ENCODE data around the gene IFT27.

The IFT27 gene

GRCh38 chr22:36796552-36797175 lies 20.7 kb upstream of the IFT27 start:
- no peak for DNase-seq

- no peak for DNase-seq
Measured at GRCh38 chr22:36795633-36796032, 19.7 kb upstream of the IFT27 start.

GRCh38 chr22:36790648-36791047 lies 14.7 kb upstream of the IFT27 start:
- DNase-seq = no peak

GRCh38 chr22:36787204-36787988 lies 11.5 kb upstream of the IFT27 start:
- no peak for DNase-seq

GRCh38 chr22:36783743-36784142 lies 7.8 kb upstream of the IFT27 start:
- no peak for DNase-seq

DNA sequence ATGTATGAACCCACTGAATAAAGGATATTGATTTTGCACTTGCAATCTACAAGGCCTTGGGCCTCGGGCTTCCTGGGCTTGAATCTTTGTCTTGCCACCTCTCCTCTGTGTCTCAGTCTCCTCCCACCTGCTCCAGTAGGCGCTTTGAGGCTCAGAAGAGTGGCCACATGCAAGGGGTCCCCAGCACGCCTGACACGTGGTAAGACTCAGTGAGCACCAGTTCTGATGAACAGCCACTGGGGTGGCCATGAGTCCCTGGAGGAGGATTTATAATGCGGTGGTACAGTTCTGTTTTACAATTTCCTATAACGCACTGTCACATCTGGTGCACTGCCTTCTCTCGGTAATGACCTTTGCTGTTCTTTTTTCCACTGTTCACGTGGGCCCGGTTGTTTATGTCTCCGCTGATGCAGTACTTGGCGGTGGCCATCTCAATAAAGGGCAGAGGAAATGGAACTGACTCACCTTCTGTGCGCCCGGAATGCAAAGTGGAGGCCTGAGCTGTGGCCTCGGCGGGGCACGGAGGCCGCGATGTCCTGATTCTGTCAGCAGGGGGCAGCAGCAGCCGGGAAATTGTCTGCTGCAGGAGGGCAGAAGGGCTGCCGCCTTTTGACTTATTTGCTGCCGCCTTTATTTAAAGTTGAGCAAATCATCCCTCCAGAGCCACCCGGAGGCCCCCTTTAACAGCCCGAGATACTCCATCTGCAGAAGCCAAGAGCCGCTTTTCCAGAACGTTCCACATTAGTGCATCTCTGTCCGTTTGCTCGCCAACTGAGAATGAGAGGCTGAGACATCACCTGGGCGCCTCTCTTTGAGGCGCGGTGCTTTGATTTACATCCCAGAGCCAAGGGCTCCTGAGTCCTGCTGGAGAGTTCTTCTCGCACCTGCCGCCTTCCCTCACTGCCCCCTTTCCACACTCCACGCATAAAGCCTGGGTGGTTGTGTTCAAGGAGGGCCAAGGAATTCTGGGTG lies 6.0 kb upstream of the IFT27 start:
- DNase-seq = peak; percentile 37

DNA sequence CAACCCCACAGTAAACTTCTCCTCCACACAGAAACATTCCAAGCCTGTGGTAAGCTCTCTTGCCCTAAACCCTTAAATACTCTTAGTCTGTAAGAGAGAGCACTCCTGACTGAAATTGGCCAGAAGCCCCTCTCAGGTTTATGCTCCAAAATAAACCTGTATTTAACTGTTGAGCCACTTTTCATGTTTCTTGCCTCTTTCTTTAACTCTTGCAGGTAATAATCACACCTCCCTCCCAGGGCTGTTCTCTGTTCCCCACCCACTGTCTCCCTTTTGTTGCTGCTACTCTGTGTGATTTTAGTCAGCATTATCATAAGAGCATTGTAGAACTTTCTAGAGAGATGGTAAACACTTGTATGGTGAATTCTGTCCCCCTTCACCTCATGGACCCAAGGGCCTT lies 2.1 kb upstream of the IFT27 start:
- no peak for DNase-seq

GRCh38 chr22:36776722-36777121 lies 803 bp upstream of the IFT27 start:
- no peak for DNase-seq

DNA sequence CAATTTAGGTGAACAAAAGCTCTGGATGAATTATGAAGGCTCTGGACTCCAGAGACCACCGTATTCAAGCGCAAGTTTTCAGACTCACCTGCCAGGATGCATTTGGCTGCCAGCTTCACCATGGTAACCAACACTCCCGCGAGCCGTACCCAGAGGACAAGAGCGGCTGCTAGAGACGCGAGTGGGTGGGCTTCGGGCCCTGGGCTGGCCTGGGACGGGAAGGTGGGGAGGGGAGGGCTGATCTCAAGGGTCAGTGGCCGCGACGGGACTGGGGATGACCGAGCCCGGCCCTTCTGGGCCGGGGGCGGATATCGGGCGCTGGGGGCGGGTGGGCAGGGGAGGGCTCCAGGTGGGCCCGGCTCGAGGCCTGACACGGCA lies 344 bp downstream of the IFT27 start:
- peak; percentile 19 for DNase-seq

DNA sequence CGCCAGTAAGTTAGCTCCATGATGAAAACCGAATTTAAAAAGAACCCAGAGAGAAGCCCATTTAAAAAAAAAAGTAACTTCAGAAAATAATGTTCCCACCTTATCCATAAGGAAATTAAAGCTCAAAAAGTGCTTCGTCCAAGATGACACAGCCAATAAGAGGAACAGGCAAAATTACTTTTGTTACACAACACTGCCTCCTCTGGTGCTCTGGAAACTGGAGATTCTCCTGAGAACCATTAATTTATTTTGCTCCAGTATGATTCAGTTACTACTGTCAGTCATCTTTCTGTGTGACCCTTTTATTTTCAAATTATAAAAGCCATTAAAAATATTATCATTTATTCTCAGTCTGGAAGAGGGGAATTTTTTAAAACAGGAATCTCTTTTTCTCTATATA lies 2.0 kb downstream of the IFT27 start:
- peak; percentile 41 for DNase-seq

DNA sequence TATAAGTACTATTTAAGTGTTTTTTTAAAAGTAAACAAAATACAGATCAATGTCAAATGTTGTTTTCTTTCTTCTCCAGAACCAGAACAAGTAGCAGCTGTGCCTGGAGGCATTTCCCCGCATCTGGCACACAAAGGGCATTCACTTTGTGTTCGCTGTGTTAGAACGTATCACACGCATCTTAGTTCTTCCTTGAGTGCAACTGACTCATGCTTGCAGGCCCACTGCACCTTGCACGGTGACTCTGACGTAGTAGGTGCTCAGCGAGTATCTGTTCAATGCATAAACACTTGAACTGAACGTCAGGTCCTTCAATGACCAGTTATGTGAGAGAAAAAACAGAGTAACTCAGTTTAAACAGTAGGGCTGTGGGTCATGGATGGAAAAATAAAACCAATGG lies 3.5 kb downstream of the IFT27 start:
- DNase-seq = no peak

DNA sequence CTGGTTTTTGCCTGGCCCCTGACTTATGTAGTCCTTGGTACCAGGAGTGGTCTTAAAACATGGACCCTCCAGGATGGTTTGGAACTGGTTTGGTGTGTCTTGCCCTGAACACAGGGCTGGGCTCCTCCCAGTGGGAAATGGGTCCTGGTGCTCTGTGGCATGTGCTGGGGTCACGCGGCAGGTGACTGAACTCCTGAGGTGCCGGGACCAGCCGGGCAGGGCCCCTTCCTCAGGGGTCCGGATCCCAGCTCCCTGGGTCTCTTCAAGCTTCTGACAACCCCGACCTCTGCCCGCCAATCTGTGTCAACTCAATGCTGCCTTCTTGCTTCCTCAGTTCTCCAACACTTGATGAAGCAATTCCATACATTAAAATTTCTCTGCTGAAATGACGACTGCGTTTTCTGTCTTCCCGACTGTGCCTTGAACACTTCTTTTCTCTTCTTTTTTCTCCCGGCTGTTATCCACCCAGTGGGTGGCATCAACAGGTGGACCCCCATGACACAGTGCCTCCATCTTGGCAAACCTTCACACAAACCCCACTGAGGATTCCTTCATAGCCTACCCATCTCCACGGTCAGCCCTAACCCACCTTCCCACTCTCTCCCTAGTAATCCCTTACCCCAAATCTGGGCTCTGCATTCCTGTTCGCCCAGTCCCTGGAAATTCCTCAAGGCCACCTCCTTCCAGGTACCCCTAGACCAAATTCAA lies 4.4 kb downstream of the IFT27 start:
- no peak for DNase-seq

- DNase-seq = no peak
Measured at GRCh38 chr22:36770513-36771231, 5.2 kb downstream of the IFT27 start.

DNA sequence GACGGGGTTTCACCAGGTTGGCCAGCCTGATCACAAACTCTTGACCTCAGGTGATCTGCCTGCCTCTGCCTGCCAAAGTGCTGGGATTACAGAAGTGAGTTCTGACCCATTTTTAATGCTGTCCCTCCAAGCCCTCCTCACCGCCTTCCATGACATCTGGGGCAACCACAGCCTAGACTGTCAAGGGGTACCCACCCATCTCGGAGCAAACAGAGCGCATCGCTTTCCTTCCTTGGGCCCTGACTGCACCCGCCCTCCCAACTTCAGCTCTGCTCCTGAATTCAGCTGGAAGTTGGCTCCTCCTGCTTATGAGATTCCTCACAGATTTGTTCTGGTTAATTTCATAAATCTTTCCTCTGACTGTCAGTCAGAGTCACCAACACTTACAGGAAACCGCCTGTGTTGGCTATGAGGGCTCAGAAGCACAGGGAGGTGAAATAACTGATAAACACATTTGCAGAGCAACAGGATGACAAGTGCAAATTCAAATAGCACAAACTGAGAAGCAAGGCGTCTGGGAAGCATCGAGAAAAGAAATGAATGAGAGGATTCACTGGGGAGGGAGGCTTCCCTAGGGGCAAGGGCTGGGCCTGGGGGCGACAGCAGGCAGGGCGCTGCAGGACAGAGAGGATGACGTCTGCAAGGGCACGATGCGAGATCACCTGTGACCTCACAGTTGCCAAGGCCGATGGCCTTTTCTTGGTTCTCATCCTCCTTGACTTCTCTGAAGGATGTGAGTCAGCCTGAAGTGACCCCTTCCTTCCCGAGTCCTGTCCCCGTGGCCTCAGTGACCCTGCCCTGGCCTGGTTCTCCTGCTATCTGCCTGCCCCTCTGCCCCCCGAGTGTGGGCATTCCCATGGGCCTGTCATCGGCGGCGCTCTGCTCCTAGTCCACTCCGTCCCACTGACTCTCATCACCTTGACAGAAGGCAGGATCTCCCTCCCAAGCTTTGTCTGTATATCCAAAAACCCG lies 6.1 kb downstream of the IFT27 start:
- no peak for DNase-seq

DNA sequence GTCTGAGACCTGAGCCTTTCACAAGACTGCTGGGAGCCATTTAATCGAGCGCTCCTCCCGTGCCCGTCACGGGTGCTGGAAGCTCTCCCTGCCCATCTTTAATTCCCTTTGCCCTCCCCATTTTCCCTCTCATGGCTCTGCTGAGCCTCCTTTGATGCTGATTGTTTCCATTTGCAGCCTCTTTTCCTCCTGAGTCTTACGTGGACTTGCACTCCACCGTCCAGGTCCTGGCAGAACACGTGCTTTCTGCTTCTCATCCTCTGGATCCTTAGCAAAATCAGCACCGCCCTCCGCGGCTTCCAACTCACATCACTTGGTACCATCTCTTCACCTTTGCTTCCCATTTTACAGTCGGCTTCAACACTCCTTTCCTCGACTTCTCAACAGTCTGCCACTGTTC lies 7.3 kb downstream of the IFT27 start:
- no peak for DNase-seq

DNA sequence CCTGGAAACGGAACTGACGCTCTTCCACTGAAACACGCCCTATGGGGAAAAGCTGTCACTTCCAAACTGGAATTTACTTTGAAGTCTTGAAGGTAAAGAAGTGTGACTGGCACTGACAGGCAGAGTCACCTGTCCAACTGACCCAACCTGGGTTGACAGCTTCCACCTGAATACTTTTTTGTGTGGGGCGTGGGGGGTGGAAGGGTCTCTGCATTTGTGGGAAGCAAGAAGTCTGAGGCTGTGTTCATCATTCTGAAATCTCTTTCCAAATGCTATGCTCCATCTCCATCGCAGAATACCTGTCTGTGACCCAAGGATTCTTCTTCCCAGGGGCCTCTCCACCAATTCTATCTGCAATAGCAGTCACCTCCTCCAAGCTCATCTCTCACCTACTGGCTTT lies 7.8 kb downstream of the IFT27 start:
- no peak for DNase-seq

DNA sequence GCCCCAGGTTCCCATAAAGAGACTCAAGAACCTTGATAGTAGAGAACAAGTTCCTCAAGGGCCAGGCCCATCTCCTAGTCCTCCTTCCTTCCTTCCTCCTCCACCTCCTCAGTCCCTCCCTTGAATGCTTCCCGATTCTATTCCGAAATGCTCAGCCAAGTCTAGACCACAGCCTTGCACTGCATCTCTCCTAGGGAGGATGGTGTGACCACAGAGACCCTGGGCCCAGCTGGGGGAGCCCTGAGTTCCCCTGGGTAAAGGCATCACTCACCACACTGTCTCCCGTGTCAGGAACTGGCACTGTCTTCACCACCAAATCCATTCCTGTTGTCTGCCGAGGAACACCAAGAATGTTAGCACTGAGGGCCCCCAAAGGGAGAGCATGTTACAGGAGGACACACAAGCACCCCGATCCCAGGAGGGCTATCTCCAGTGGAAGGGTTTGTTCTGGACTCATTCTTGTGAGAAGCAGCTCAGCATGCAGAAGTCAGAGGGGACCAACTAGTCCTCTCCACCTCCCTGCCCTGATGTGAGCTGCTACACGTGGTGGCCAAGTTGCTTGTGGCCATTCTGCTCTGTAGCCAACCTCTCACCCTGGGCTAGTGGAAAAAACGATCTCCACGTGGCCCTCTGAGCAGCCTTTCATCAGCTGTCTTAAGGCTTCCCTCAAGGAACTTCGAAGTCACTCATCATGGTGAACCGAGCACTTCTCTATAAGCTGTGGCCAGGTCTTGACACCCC lies 8.7 kb downstream of the IFT27 start:
- DNase-seq = no peak

DNA sequence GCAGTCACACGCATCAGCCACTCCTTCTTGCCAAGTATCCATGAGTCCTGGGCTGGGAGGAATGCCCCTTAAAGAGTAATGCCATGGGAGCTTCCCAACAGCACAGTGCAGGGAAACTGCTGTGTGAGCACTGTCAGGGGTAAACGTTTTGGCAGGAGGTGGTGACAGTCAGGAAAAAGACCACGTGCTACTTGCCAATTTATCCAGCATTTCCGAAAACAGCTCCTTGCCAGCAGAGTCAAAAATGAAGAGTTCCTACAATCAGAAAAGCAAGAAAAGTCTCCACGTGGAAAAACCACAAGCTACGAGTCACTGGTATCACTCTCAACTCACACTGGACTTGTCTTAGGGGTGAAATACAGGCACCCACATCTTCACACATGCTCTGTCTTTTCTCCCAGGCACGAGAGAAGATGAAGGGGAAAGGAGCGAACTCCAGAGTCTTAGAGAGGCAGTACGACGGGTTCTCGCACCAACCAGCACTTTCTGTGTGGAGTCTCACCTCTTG lies 9.9 kb downstream of the IFT27 start:
- no peak for DNase-seq

- no peak for DNase-seq
Measured at GRCh38 chr22:36765131-36765942, 10.6 kb downstream of the IFT27 start.
